IPS-18a (cell line): ENCODE measurements around the gene U2AF2.

Experiments used
- H3K27ac ChIP-seq: one replicate; pipeline ENCODE4 v1.5.1; 2013; ENCODE audit warnings: low read length
- H3K27me3 ChIP-seq: one replicate; pipeline ENCODE4 v1.6.1; 2013; ENCODE audit warnings: mild to moderate bottlenecking, low read length; ENCODE audit not compliant: control insufficient read depth, insufficient read depth
- H3K36me3 ChIP-seq: one replicate; pipeline ENCODE4 v1.6.1; 2013; ENCODE audit warnings: low read depth, low read length; ENCODE audit not compliant: control insufficient read depth
- H3K4me1 ChIP-seq: one replicate; pipeline ENCODE4 v1.6.1; 2013; ENCODE audit warnings: low read depth, low read length; ENCODE audit not compliant: control insufficient read depth
- H3K4me3 ChIP-seq: one replicate; pipeline ENCODE4 v1.5.1; 2013; ENCODE audit warnings: low read length
- H3K9ac ChIP-seq: one replicate; pipeline ENCODE4 v1.6.1; 2013; ENCODE audit warnings: mild to moderate bottlenecking, low read length, moderate library complexity
- H3K9me3 ChIP-seq: one replicate; pipeline ENCODE4 v1.6.1; 2013; ENCODE audit warnings: low read depth, low read length; ENCODE audit not compliant: control insufficient read depth

U2AF2 gene

DNA sequence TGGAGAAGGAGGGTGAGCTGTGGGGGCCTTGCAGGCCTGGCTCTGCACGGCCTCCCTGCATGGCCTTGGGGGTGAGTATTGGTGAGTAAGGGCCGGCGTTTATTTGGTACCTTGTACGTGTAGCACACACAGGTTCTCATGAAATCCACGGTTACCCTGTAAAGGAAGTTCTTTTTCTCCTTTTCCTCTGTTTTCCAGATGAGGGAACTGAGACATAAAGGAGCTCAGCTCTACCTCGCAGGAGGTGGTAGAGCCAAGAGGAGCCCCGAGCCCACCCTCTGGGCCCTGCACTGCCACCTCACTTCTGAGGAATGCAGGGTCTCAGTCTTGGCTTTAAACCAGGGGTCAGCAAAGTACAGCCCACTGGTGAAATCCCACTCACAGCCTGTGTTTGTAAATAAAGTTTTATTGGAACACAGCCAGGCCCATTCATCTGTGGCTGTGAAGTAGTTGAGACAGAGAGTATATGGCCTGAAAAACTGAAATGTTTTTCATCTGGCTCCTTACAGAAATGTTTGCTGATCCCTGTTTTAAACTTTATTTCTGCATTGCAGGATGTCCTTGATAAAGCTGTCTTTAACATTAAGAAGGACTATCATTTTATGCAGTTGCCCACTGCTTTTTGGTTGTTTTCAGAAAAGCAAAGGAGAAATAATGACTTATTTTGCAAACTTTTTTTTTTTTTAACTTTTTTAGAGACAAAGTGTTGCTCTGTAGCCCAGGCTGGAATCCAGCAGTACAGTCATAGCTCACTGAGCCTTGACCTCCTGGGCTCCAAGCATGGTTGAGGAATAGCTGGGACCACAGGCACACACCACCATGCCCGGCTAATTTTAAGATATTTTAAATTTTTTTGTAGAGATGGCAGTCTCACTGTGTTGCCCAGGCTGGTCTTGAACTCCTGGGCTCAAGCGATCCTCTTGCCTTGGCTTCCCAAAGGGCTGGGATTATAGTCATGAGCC lies 26.6 kb downstream of the U2AF2 start:
- no peaks in the 10 kb centered on the region for H3K9me3 ChIP-seq
- H3K4me1 ChIP-seq, result peaks cover under 1% of the 10 kb centered on the region
- H3K27me3 ChIP-seq, result no peaks in the 10 kb centered on the region
- H3K27ac ChIP-seq, result no peak overlapping the region
- H3K36me3 ChIP-seq, result peaks cover 46% of the 10 kb centered on the region
- no peak overlapping the region for H3K4me3 ChIP-seq
- no peak overlapping the region for H3K9ac ChIP-seq

DNA sequence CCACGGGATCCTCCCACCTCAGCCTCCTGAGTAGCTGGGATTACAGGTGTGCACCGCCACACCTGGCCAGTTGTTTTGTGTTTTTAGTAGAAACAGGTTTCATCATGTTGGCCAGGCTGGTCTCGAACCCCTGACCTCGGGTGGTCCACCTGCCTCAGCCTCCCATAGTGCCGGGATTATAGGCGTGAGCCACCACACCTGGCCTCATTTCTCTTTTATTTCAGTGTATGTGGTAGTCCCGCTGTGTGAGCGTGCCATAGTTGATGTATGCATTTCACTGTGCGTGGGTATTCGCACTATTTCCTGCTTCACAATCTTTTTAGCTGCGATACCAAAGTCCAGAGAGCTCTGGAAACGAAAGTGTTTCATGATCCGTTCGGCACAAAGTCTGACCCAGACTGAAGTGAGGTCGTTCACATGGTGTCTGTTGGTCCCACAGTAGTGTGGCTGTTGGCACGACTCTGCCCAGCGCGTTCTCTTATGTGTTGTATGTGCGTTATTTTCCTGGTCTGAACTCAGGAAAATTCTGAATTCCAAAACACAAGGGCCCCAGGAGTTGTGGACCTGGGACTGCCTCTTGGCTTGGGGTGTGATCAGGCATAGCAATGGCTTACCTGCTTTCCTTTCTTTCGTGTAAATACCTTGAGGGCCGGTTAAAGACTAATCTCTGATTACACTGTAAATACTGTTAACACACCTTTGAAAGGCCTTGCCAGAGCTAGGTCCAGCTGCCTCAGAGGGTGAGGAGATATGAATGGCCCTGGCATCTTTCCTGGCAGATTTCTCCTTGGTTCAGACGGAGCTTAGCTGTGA lies 28.8 kb downstream of the U2AF2 start:
- peaks cover 41% of the 10 kb centered on the region for H3K36me3 ChIP-seq

GRCh38 chr19:55684946-55685681 lies 30.3 kb downstream of the U2AF2 start:
- H3K4me3 ChIP-seq, result no peak overlapping the region
- H3K27me3 ChIP-seq, result no peaks in the 10 kb centered on the region
- peaks cover 40% of the 10 kb centered on the region for H3K36me3 ChIP-seq
- no peaks in the 10 kb centered on the region for H3K9me3 ChIP-seq
- H3K4me1 ChIP-seq, result no peaks in the 10 kb centered on the region
- H3K9ac ChIP-seq, result no peak overlapping the region
- H3K27ac ChIP-seq, result no peak overlapping the region

More for the DNA sequence above, 28.8 kb downstream of the U2AF2 start:
- H3K27ac ChIP-seq, result no peak overlapping the region
- no peaks in the 10 kb centered on the region for H3K4me1 ChIP-seq
- H3K4me3 ChIP-seq, result no peak overlapping the region
- H3K9ac ChIP-seq, result no peak overlapping the region
- H3K9me3 ChIP-seq, result no peaks in the 10 kb centered on the region
- no peaks in the 10 kb centered on the region for H3K27me3 ChIP-seq

DNA sequence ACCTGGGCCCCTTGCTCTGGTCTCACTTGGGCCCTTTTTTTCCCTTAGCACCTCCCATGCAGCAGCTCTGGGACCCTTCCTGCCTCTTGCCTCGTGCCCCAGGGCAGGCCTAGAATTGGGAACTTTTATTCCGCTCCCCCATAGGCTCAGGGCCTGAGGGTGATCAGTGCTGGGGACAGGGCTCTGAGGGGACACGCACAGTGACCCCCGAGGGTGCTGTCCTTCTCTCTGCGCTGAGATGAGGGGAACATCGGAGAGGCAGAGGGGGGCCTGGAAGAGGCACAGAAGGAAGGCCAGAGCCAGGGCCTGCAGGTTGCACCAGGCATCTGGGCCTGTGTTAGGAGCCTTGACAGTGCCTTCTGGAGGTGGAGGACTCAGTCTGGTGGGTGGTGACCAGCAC lies 30.9 kb downstream of the U2AF2 start:
- H3K4me1 ChIP-seq, result no peaks in the 10 kb centered on the region
- peaks cover 40% of the 10 kb centered on the region for H3K36me3 ChIP-seq
- H3K27ac ChIP-seq, result no peak overlapping the region
- no peak overlapping the region for H3K4me3 ChIP-seq
- H3K27me3 ChIP-seq, result no peaks in the 10 kb centered on the region
- H3K9me3 ChIP-seq, result no peaks in the 10 kb centered on the region
- no peak overlapping the region for H3K9ac ChIP-seq

DNA sequence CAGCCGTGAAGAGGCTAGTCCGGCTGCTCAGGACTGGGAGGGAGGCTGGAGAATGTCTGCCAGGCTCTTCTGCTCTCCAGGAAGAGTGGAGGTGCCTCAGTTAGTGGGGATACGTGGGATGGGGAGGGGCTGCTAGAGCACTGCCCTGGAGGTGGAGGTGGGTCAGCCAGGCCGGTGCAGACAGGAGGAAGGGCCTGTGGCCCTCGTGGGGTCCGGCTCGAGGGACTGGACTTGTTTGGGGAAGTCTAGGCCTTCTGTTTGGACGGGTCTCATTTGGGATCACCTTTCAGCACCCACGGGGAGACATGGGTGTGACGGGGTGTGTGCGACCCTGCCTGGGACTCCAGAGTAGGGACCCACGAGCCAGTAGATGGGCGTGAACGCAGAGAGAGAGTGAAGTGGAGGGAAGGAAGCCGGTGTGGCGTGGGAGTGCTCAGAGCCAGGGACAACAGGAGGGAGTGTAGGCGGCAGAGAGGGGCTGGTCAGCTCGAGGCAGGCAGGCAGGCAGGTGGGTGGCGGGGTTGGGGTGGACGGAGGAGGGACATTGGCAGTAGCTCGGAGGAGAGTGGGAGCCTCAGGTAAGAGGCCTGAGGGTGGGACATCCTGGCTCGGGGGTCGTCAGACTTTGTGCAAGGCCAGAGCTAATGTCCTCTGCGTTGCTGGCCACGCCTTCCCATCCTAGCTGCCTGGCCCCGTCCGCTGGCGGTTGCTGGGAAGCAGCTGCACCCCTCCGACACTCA lies 31.6 kb downstream of the U2AF2 start:
- H3K4me3 ChIP-seq, result no peak overlapping the region
- no peaks in the 10 kb centered on the region for H3K4me1 ChIP-seq
- no peak overlapping the region for H3K27ac ChIP-seq
- H3K36me3 ChIP-seq, result peaks cover 34% of the 10 kb centered on the region
- H3K27me3 ChIP-seq, result no peaks in the 10 kb centered on the region
- H3K9me3 ChIP-seq, result no peaks in the 10 kb centered on the region
- no peak overlapping the region for H3K9ac ChIP-seq

- no peak overlapping the region for H3K9ac ChIP-seq
- H3K4me3 ChIP-seq, result no peak overlapping the region
- no peak overlapping the region for H3K27ac ChIP-seq
- no peaks in the 10 kb centered on the region for H3K4me1 ChIP-seq
- H3K36me3 ChIP-seq, result peaks cover 30% of the 10 kb centered on the region
- no peaks in the 10 kb centered on the region for H3K9me3 ChIP-seq
- H3K27me3 ChIP-seq, result no peaks in the 10 kb centered on the region
These were observed 32.7 kb downstream of the U2AF2 start for GRCh38 chr19:55687281-55688201.

GRCh38 chr19:55688422-55689218 lies 33.8 kb downstream of the U2AF2 start:
- Histone ChIP-seq H3K4me3 (no peak overlapping the region), H3K9me3 (no peaks in the 10 kb centered on the region), H3K36me3 (peaks cover 31% of the 10 kb centered on the region), H3K4me1 (no peaks in the 10 kb centered on the region), H3K27ac (no peak overlapping the region), H3K9ac (no peak overlapping the region), H3K27me3 (no peaks in the 10 kb centered on the region)

DNA sequence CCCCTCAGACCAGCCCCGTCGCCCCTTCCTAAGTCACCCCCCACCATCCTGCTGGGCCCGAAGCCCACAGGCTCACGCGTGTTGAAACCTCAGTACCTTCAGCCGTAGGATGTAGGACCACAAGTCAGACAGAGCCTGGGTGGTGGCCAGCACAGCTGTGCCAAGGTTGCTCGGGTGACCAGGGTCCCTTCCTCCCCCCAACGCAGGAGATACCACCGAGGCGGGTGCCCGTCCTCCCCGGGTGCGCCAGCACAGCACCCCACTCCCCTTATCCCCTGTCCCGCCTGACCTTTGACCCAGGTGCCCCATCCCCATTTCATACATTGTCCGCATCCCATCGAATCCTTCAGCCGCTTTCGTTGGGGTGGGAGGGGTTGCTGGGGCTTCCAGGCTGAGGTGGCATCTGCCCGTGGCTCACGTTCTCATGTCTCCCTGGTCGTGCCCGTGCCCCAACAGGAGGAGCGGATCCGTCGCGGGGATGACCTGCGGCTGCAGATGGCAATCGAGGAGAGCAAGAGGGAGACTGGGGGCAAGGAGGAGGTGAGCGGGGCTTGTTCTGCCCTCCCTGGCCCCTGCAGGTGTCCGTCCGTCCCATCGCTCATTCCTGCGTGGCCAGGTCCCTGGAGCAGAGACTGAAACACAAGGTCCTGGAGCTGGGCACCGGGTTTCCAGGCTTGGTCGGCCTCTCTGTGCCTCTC lies 34.7 kb downstream of the U2AF2 start:
- H3K9ac ChIP-seq, result no peak overlapping the region

DNA sequence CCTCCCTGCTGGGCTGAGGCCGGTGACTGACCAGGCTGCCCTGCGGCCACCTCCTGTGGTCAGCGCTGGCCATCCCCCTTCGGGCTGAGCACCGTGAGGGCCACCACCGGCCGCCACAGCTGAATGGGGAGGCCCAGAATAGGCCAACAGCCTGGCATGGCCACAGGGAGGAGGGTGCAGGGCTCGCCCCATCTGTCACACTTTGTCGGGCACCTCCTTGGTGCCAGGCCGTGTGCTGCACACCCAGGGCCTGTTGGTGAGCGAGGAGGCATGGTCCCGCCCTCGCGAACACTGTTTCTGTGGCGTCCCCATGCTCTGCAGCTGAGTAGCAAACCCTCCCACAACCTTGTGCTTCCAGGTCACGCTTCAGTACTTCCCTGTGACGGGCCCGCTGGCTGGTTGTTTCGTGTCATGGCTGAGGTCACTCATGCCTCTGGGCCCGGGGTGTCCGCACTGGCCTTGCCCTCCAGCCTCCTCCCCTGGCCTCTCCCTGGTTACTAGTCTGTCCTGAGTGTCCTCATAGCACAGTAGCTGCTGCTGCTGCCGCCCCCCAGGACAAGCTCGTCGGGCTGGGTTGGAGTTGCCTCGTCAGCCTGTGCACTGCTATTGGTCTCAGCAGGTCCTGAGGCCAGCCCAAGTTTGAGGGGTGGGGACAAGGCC lies 35.4 kb downstream of the U2AF2 start:
- H3K4me3 ChIP-seq, result no peak overlapping the region
- H3K9ac ChIP-seq, result no peak overlapping the region
- no peaks in the 10 kb centered on the region for H3K9me3 ChIP-seq
- H3K27me3 ChIP-seq, result no peaks in the 10 kb centered on the region
- no peak overlapping the region for H3K27ac ChIP-seq
- peaks cover 33% of the 10 kb centered on the region for H3K36me3 ChIP-seq
- H3K4me1 ChIP-seq, result no peaks in the 10 kb centered on the region

More for the DNA sequence above, 34.7 kb downstream of the U2AF2 start:
- Histone ChIP-seq H3K9me3 (no peaks in the 10 kb centered on the region), H3K4me3 (no peak overlapping the region), H3K36me3 (peaks cover 27% of the 10 kb centered on the region), H3K4me1 (no peaks in the 10 kb centered on the region), H3K27ac (no peak overlapping the region), H3K27me3 (no peaks in the 10 kb centered on the region)
